Neuronal stem cell (in vitro differentiated cells): ENCODE measurements around the gene TOMM70.
"Not testable (repeated sequence)": the region's sequence is repeated elsewhere in the genome, so short reads cannot be mapped to it uniquely, and the experiment has no call there.

Experiments used
- DNase-seq: peaks from one replicate; pipeline ENCODE4 v3.0.0-alpha.2; 2013; ENCODE audit warnings: low spot score
- H2AFZ ChIP-seq: one replicate; pipeline ENCODE4 v1.6.1; 2013; ENCODE audit warnings: mild to moderate bottlenecking, low read length, inconsistent platforms
- H2AK5ac ChIP-seq: 2 replicates; pipeline ENCODE4 v1.6.1; 2013; ENCODE audit warnings: low read depth, mild to moderate bottlenecking, inconsistent platforms, low read length, moderate library complexity, mixed read lengths
- H2BK120ac ChIP-seq: 2 replicates; pipeline ENCODE4 v1.6.1; 2013; ENCODE audit warnings: low read depth, mild to moderate bottlenecking, inconsistent platforms, low read length, moderate library complexity, mixed read lengths
- H2BK12ac ChIP-seq: one replicate; pipeline ENCODE4 v1.6.1; 2013; ENCODE audit warnings: low read length, inconsistent platforms
- H2BK15ac ChIP-seq: 2 replicates; pipeline ENCODE4 v1.6.1; 2013; ENCODE audit warnings: mild to moderate bottlenecking, low read length, inconsistent platforms, mixed read lengths
- H2BK5ac ChIP-seq: one replicate; pipeline ENCODE4 v1.6.1; 2013; ENCODE audit warnings: inconsistent platforms, mild to moderate bottlenecking, low read length, moderate library complexity
- H3K14ac ChIP-seq: one replicate; pipeline ENCODE4 v1.6.1; 2013; ENCODE audit warnings: low read length, inconsistent platforms
- H3K18ac ChIP-seq: 2 replicates; pipeline ENCODE4 v1.6.1; 2013; ENCODE audit warnings: low read length, inconsistent platforms
- H3K23ac ChIP-seq: 2 replicates; pipeline ENCODE4 v1.6.1; 2013; ENCODE audit warnings: low read depth, mild to moderate bottlenecking, mixed read lengths, low read length, inconsistent platforms; ENCODE audit not compliant: poor library complexity
- H3K27ac ChIP-seq: replicated peaks from 3 replicates; pipeline ENCODE4 v1.5.1; 2013; ENCODE audit warnings: low read length, inconsistent platforms
- H3K27me3 ChIP-seq, 3 experiments: 2 replicates each; pipeline ENCODE4 v1.6.1; 2013; ENCODE audit warnings: low read length in 3 of 3, mild to moderate bottlenecking in 2 of 3, inconsistent platforms in 1 of 3, low read depth in 1 of 3, mixed read lengths in 1 of 3, moderate library complexity in 1 of 3; ENCODE audit not compliant: control insufficient read depth in 3 of 3, insufficient read depth in 3 of 3
- H3K36me3 ChIP-seq, 2 donors: replicated peaks in 1 of 2; 2 replicates each; pipeline ENCODE4 v1.6.1; 2013; ENCODE audit warnings: low read length in 2 of 2; ENCODE audit not compliant: control insufficient read depth in 2 of 2, insufficient read depth in 2 of 2
- H3K4ac ChIP-seq: 2 replicates; pipeline ENCODE4 v1.6.1; 2013; ENCODE audit warnings: inconsistent platforms, mild to moderate bottlenecking, low read length, moderate library complexity
- H3K4me1 ChIP-seq, 2 donors: 1 replicate in 1 of 2; 2 replicates in 1 of 2; pipeline ENCODE4 v1.6.1; 2013; ENCODE audit warnings: low read length in 2 of 2, low read depth in 1 of 2; ENCODE audit not compliant: control insufficient read depth in 2 of 2, insufficient read depth in 1 of 2
- H3K4me2 ChIP-seq: one replicate; pipeline ENCODE4 v1.6.1; 2013; ENCODE audit warnings: mild to moderate bottlenecking, low read length, inconsistent platforms; ENCODE audit not compliant: insufficient read depth, poor library complexity, severe bottlenecking
- H3K4me3 ChIP-seq, 2 donors: 2 replicates each; pipeline ENCODE4 v1.5.1; 2013; ENCODE audit warnings: low read length in 2 of 2, mild to moderate bottlenecking in 2 of 2, inconsistent platforms in 1 of 2, moderate library complexity in 1 of 2
- H3K79me1 ChIP-seq: one replicate; pipeline ENCODE4 v1.6.1; 2013; ENCODE audit warnings: low read depth, mild to moderate bottlenecking, inconsistent platforms, low read length, moderate library complexity
- H3K9ac ChIP-seq: one replicate; pipeline ENCODE4 v1.6.1; 2013; ENCODE audit warnings: mild to moderate bottlenecking, low read depth, low read length, inconsistent platforms; ENCODE audit not compliant: poor library complexity
- H3K9me3 ChIP-seq, 2 donors: replicated peaks in 1 of 2; 2 replicates each; pipeline versions ENCODE3 to v1.6.1; 2013; ENCODE audit warnings: low read length in 2 of 2, mild to moderate bottlenecking in 2 of 2, inconsistent platforms in 1 of 2, low read depth in 1 of 2, mixed read lengths in 1 of 2, moderate library complexity in 1 of 2; ENCODE audit not compliant: control insufficient read depth in 2 of 2, insufficient read depth in 1 of 2
- H4K8ac ChIP-seq: one replicate; pipeline ENCODE4 v1.6.1; 2013; ENCODE audit warnings: low read depth, mild to moderate bottlenecking, inconsistent platforms, low read length, moderate library complexity
- H4K91ac ChIP-seq: one replicate; pipeline ENCODE4 v1.6.1; 2013; ENCODE audit warnings: low read length, low read depth, mild to moderate bottlenecking, inconsistent platforms; ENCODE audit not compliant: poor library complexity
- WGBS, 2 donors: extraction: QIAGEN DNeasy Blood & Tissue Kit; methylation state at CpG; one replicate each; pipeline ENCODE4 v1.1.7; 2013; ENCODE audit warnings: missing lambda C conversion rate in 2 of 2, mixed read lengths in 1 of 2; ENCODE audit not compliant: insufficient read length in 2 of 2, insufficient replicate concordance in 1 of 2; ENCODE audit errors: extremely low coverage in 2 of 2; 5-methylcytosine and 5-hydroxymethylcytosine counted together

TOMM70 gene

DNA sequence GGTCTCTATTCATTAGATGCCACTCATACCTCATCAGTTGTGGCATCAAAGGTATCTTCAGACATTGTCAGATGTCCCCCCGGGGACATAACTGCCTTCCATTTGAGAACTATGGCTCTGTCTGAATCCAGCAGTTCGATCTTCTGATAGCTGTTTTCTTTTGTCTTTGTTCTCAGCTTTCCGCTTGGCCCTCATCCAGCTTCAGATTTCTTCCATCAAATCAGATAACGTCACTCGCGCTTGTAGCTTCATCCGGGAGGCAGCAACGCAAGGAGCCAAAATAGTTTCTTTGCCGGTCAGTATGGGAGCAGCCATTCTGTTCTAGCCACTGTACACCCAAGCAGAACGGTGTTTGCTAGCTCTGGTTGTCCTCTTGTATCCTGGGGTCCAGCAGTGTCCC is 62.0 kb downstream of the TOMM70 start:
- H3K27me3 ChIP-seq = no peaks in the 10 kb centered on the region
- no peak for DNase-seq
- H3K4me1 ChIP-seq = peaks cover 0 to 3% of the 10 kb centered on the region in 2 donors
- no peak overlapping the region for H4K91ac ChIP-seq
- H3K27ac ChIP-seq = no peak overlapping the region
- H3K23ac ChIP-seq = no peak overlapping the region
- no peak overlapping the region for H2AK5ac ChIP-seq
- H3K4ac ChIP-seq = no peak overlapping the region
- no CpG with 5 or more reads among the region's 10 CpGs for WGBS, 2 donors
- H2BK5ac ChIP-seq = no peak overlapping the region
- H3K4me2 ChIP-seq = no peak overlapping the region
- peaks cover 0 to 48% of the 10 kb centered on the region in 2 donors for H3K36me3 ChIP-seq
- no peak overlapping the region for H3K18ac ChIP-seq
- H2BK12ac ChIP-seq = no peak overlapping the region
- H2BK120ac ChIP-seq = no peak overlapping the region
- H4K8ac ChIP-seq = no peak overlapping the region
- H3K14ac ChIP-seq = no peak overlapping the region
- no peak overlapping the region for H2BK15ac ChIP-seq
- H3K9me3 ChIP-seq = peaks cover 0 to 12% of the 10 kb centered on the region in 2 donors
- H3K79me1 ChIP-seq = no peaks in the 10 kb centered on the region
- H2AFZ ChIP-seq = no peak overlapping the region
- no peak overlapping the region for H3K4me3 ChIP-seq
- no peak overlapping the region for H3K9ac ChIP-seq

DNA sequence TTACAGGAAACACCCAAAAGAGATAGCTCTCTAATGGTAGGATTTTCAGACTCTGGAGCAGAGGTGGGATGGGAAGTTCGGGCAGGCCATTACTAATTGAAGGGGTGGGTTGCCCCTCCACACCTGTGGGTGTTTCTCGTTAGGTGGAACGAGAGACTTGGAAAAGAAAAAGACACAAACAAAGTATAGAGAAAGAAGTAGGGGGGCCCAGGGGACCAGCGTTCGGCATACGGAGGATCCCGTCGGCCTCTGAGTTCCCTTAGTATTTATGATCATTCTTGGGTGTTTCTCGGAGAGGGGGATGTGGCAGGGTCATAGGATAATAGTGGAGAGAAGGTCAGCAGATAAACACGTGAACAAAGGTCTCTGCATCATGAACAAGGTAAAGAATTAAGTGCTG is 64.7 kb downstream of the TOMM70 start:
- not testable (repeated sequence) for H3K79me1 ChIP-seq, H2BK12ac ChIP-seq, H3K4me3 ChIP-seq, H4K8ac ChIP-seq, H3K23ac ChIP-seq, H3K4ac ChIP-seq, H3K14ac ChIP-seq, H3K9ac ChIP-seq, H3K27ac ChIP-seq, H3K9me3 ChIP-seq, H3K4me2 ChIP-seq, H3K18ac ChIP-seq, H4K91ac ChIP-seq, H2BK15ac ChIP-seq, H2AK5ac ChIP-seq, H2AFZ ChIP-seq, H3K27me3 ChIP-seq, H2BK120ac ChIP-seq, H3K4me1 ChIP-seq, DNase-seq, H2BK5ac ChIP-seq
- WGBS, 2 donors = no CpG with 5 or more reads among the region's 10 CpGs
- H3K36me3 ChIP-seq = peaks cover 0 to 23% of the 10 kb centered on the region in 2 donors

DNA sequence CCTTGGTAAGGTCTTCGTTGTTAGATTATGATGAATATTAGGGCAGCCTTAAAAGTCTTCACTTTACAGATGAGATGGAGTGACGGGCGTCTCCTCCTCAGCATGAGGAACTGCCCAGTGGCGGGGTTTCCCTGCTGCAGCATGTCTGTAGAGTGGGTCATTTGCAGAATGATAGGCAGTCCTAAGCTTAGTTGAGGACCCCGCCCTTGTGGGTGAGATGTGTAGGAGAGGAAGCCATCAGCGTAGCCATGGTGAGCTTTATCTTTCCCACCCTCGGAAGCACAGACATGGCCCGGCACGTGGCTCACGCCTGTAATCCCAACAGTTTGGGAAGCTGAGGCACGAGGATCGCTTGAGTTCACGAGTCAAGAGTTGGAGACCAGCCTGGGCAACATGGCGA is 65.5 kb downstream of the TOMM70 start:
- no peak overlapping the region for H3K4ac ChIP-seq
- no peak overlapping the region for H3K9ac ChIP-seq
- H3K9me3 ChIP-seq = no peaks in the 10 kb centered on the region
- peak overlapping the region in 1 of 2 donors; percentile 69 for H3K4me3 ChIP-seq
- H3K23ac ChIP-seq = no peak overlapping the region
- no peak overlapping the region for H3K18ac ChIP-seq
- H2AK5ac ChIP-seq = no peak overlapping the region
- H2AFZ ChIP-seq = peak overlapping the region; percentile 94
- no peak overlapping the region for H2BK12ac ChIP-seq
- no peak overlapping the region for H2BK120ac ChIP-seq
- no peak overlapping the region for H4K8ac ChIP-seq
- no CpG with 5 or more reads among the region's 14 CpGs for WGBS, 2 donors
- no peaks in the 10 kb centered on the region for H3K79me1 ChIP-seq
- no peak overlapping the region for H2BK15ac ChIP-seq
- no peaks in the 10 kb centered on the region for H3K27me3 ChIP-seq
- H3K4me1 ChIP-seq = peaks cover 0 to 3% of the 10 kb centered on the region in 2 donors
- H3K4me2 ChIP-seq = no peak overlapping the region
- no peak overlapping the region for H3K14ac ChIP-seq
- H4K91ac ChIP-seq = no peak overlapping the region
- H3K27ac ChIP-seq = no peak overlapping the region
- no peak overlapping the region for H2BK5ac ChIP-seq
- H3K36me3 ChIP-seq = peaks cover 0 to 15% of the 10 kb centered on the region in 2 donors
- DNase-seq = no peak

DNA sequence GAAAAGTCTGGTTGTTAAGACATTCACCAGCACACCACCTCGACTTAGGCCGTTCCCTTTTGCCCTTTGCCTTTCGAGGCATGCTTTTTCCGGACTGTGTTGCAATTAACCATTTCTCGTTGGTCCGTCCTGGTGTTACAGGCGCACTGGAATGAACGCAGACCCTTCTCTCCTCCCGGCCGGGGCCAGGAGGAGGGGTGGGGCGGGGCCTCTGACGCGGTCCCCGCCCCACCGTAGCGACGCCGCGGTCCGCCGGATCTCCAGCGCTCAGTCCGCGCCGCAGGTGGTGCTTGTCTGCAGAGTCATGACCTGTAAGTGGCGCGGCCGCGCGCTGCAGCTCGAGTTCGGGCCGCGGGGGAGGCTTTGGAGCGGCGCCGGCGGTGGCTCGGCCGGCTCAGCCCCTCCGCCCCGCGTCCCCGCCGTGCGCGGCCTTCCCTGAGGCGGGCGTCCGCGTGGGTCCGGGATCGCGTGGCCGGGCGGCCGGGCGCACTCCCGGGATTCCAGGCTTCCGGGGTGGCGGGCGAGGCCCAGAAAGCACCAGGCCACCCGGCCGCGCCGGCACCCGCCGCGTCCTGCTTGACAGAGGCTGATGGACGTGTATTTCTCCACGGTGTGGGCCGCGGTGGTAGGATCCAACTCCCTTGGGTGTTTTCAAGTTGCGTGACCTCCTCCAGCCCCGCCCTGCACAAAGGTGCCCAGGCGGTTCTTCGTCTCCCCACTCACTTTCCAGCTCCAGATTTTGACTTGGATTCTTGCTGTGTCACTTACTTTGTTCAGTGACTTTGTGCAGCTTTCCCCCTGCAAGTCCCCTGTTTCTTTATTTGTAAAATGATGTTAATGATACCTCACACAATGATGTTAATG is 66.2 kb downstream of the TOMM70 start, which contains the start of gene NIT2:
NIT2 (plus strand) TSS at position 270 of the 864 bp plus-strand sequence; CDS start at position 305, 35 bp downstream.
- H3K27me3 ChIP-seq = no peaks in the 10 kb centered on the region
- H3K4me2 ChIP-seq = peak within 1 kb of the TSS; percentile 66
- H4K8ac ChIP-seq = peak within 1 kb of the TSS; percentile 33
- no peak within 1 kb of the TSS for H3K23ac ChIP-seq
- peak within 1 kb of the TSS; percentile 79 for H3K9ac ChIP-seq
- peaks cover 0 to 3% of the 10 kb centered on the region in 2 donors for H3K4me1 ChIP-seq
- peaks cover 0 to 8% of the 10 kb centered on the region in 2 donors for H3K36me3 ChIP-seq
- H3K79me1 ChIP-seq = no peaks in the 10 kb centered on the region
- H3K4me3 ChIP-seq = peak within 1 kb of the TSS; percentile 69 to 85
- H4K91ac ChIP-seq = no peak within 1 kb of the TSS
- H2AFZ ChIP-seq = peak within 1 kb of the TSS; percentile 94
- WGBS, 2 donors = no CpG with 5 or more reads among the region's 77 CpGs
- H2BK120ac ChIP-seq = no peak within 1 kb of the TSS
- H2AK5ac ChIP-seq = no peak within 1 kb of the TSS
- H3K9me3 ChIP-seq = no peaks in the 10 kb centered on the region
- peak; percentile 82 for DNase-seq
- H3K27ac ChIP-seq = no peak within 1 kb of the TSS
- no peak within 1 kb of the TSS for H3K14ac ChIP-seq
- H3K4ac ChIP-seq = no peak within 1 kb of the TSS
- peak within 1 kb of the TSS; percentile 92 for H3K18ac ChIP-seq
- H2BK15ac ChIP-seq = no peak within 1 kb of the TSS
- no peak within 1 kb of the TSS for H2BK12ac ChIP-seq
- no peak within 1 kb of the TSS for H2BK5ac ChIP-seq
